ENCODE data around the gene INTS7.
A peak's percentile ranks its signal among the peaks of the same experiment; 100 is the strongest.
"Not testable (repeated sequence)": the region's sequence is repeated elsewhere in the genome, so short reads cannot be mapped to it uniquely, and the experiment has no call there.

The INTS7 gene

GRCh38 chr1:211938561-211938997 is 96.8 kb downstream of the INTS7 start:
- DNase-seq (ENCODE audit: low read depth in 1 of 2, low spot score in 1 of 2) = no peak

- DNase-seq (ENCODE audit: low read depth in 1 of 2, low spot score in 1 of 2) = not testable (repeated sequence)
Observed at GRCh38 chr1:211937422-211937821, 97.9 kb downstream of the INTS7 start.

- DNase-seq (ENCODE audit: low read depth in 1 of 2, low spot score in 1 of 2) = peak; percentile 19 to 73
Observed at GRCh38 chr1:211935448-211935970, 99.8 kb downstream of the INTS7 start.

- DNase-seq (ENCODE audit: low read depth in 1 of 2, low spot score in 1 of 2) = no peak
Observed at GRCh38 chr1:211933946-211934714, 101.2 kb downstream of the INTS7 start.

GRCh38 chr1:211932933-211933254 is 102.5 kb downstream of the INTS7 start:
- no peak for DNase-seq (ENCODE audit: low read depth in 1 of 2, low spot score in 1 of 2)

- no peak for DNase-seq (ENCODE audit: low read depth in 1 of 2, low spot score in 1 of 2)
Observed at GRCh38 chr1:211932231-211932932, 103.0 kb downstream of the INTS7 start.

- no peak for DNase-seq (ENCODE audit: low read depth in 1 of 2, low spot score in 1 of 2)
Observed at GRCh38 chr1:211929683-211930082, 105.7 kb downstream of the INTS7 start.

- DNase-seq (ENCODE audit: low read depth in 1 of 2, low spot score in 1 of 2) = no peak
Observed at GRCh38 chr1:211928993-211929637, 106.2 kb downstream of the INTS7 start.

GRCh38 chr1:211928290-211928801 is 107.0 kb downstream of the INTS7 start:
- no peak for DNase-seq (ENCODE audit: low read depth in 1 of 2, low spot score in 1 of 2)

GRCh38 chr1:211925016-211925415 is 110.3 kb downstream of the INTS7 start:
- no peak for DNase-seq (ENCODE audit: low read depth in 1 of 2, low spot score in 1 of 2)

GRCh38 chr1:211924256-211924655 is 111.1 kb downstream of the INTS7 start:
- DNase-seq (ENCODE audit: low read depth in 1 of 2, low spot score in 1 of 2) = no peak

- no peak for DNase-seq (ENCODE audit: low read depth in 1 of 2, low spot score in 1 of 2)
Observed at GRCh38 chr1:211923095-211923494, 112.3 kb downstream of the INTS7 start.

- no peak for DNase-seq (ENCODE audit: low read depth in 1 of 2, low spot score in 1 of 2)
Observed at GRCh38 chr1:211921579-211922095, 113.7 kb downstream of the INTS7 start.

GRCh38 chr1:211920602-211921226 is 114.6 kb downstream of the INTS7 start:
- no peak for DNase-seq (ENCODE audit: low read depth in 1 of 2, low spot score in 1 of 2)

GRCh38 chr1:211920141-211920572 is 115.2 kb downstream of the INTS7 start:
- DNase-seq (ENCODE audit: low read depth in 1 of 2, low spot score in 1 of 2) = no peak

- DNase-seq (ENCODE audit: low read depth in 1 of 2, low spot score in 1 of 2) = no peak
Observed at GRCh38 chr1:211918843-211919414, 116.4 kb downstream of the INTS7 start.

GRCh38 chr1:211916458-211916857 is 118.9 kb downstream of the INTS7 start:
- not testable (repeated sequence) for DNase-seq (ENCODE audit: low read depth in 1 of 2, low spot score in 1 of 2)

- DNase-seq (ENCODE audit: low read depth in 1 of 2, low spot score in 1 of 2) = no peak
Observed at GRCh38 chr1:211915924-211916323, 119.4 kb downstream of the INTS7 start.

GRCh38 chr1:211912844-211913432 is 122.4 kb downstream of the INTS7 start:
- DNase-seq (ENCODE audit: low read depth in 1 of 2, low spot score in 1 of 2) = no peak

GRCh38 chr1:211912038-211912437 is 123.3 kb downstream of the INTS7 start:
- DNase-seq (ENCODE audit: low read depth in 1 of 2, low spot score in 1 of 2) = no peak
